Body of pancreas (tissue), 4 donors: ENCODE measurements around the gene TSPY10. TPM values are rescaled to one million over a fixed set of nuclear protein-coding genes. Genes with fewer than 3 reads are reported as not detected.
"Not testable (repeated sequence)": the region's sequence is repeated elsewhere in the genome, so short reads cannot be mapped to it uniquely, and the experiment has no call there.

Experiments
- ATAC-seq: fragments of 150-250 bp; one replicate; pipeline ENCODE4 v1.9.1; 2016
- DNase-seq, 4 donors: peaks; one replicate each; pipeline ENCODE4 v3.0.0-alpha.2; 2019
- H3K27ac ChIP-seq, 4 donors: fragments of 200-600 bp; sonication (generic); 1 replicate in 3 of 4; 2 replicates in 1 of 4; pipeline versions ENCODE4 v1.5.1 to v1.6.1; 2016 to 2019; ENCODE audit warnings: mild to moderate bottlenecking in 1 of 4, mixed read lengths in 1 of 4, moderate library complexity in 1 of 4
- H3K27me3 ChIP-seq, 2 donors: fragments of 200-600 bp; sonication (generic); one replicate each; pipeline ENCODE4 v1.6.0; 2016; ENCODE audit warnings: mild to moderate bottlenecking in 1 of 2
- H3K36me3 ChIP-seq, 2 donors: fragments of 200-600 bp; sonication (generic); replicated peaks in 1 of 2; 2 replicates each; pipeline ENCODE4 v1.5.1; 2016; ENCODE audit warnings: low read depth in 2 of 2; ENCODE audit not compliant: insufficient read depth in 1 of 2
- H3K4me1 ChIP-seq: fragments of 200-600 bp; sonication (generic); one replicate; pipeline ENCODE4 v1.6.0; 2016
- H3K4me3 ChIP-seq, 2 donors: fragments of 200-600 bp; sonication (generic); 1 replicate in 1 of 2; 2 replicates in 1 of 2; pipeline ENCODE4 v1.5.1; 2016 to 2019
- H3K9me3 ChIP-seq, 3 donors: fragments of 200-600 bp; sonication (generic); 1 replicate in 2 of 3; 2 replicates in 1 of 3; pipeline ENCODE4 v1.5.1; 2016
- WGBS, 2 donors: methylation state at CpG; one replicate each; pipeline ENCODE4 v1.1.5; 2017; 5-methylcytosine and 5-hydroxymethylcytosine counted together
- intact Hi-C: fragments of 100-400 bp; cut with DNase I; formaldehyde crosslinking; loops from one replicate; pipeline ENCODE4 v1.15.1; 2023
- total RNA-seq, 2 donors: library from RNA; depleted of rRNA; stranded (reverse); fragments of >200 nt; gene quantifications; one replicate each; pipeline ENCODE4 v1.1.0, GENCODE V29; 2016

Gene TSPY10, protein sequence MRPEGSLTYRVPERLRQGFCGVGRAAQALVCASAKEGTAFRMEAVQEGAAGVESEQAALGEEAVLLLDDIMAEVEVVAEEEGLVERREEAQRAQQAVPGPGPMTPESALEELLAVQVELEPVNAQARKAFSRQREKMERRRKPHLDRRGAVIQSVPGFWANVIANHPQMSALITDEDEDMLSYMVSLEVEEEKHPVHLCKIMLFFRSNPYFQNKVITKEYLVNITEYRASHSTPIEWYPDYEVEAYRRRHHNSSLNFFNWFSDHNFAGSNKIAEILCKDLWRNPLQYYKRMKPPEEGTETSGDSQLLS
- total RNA-seq: not detected

- H3K4me1 ChIP-seq, H3K4me3 ChIP-seq, H3K9me3 ChIP-seq, intact Hi-C loops, H3K36me3 ChIP-seq, H3K27ac ChIP-seq, H3K27me3 ChIP-seq, DNase-seq, ATAC-seq: not testable (repeated sequence)
- no CpG with 5 or more reads among the region's 26 CpGs for WGBS, 2 donors
Observed at GRCh38 chrY:9527580-9527979, at the start of gene TSPY10. Gene TSPY10 (plus strand): TSS chrY:9527880. CDS start chrY:9527926, 46 bp downstream.

GRCh38 chrY:9486967-9487366 is 40.7 kb upstream of the TSPY10 start, which contains the start of gene TSPY9:
Gene TSPY9 (plus strand): TSS chrY:9487267. CDS start chrY:9487313, 46 bp downstream.
- H3K27ac ChIP-seq, DNase-seq, ATAC-seq, H3K27me3 ChIP-seq, H3K9me3 ChIP-seq, H3K36me3 ChIP-seq, H3K4me3 ChIP-seq, intact Hi-C loops, H3K4me1 ChIP-seq: not testable (repeated sequence)
- no CpG with 5 or more reads among the region's 26 CpGs for WGBS, 2 donors

- H3K9me3 ChIP-seq, H3K27me3 ChIP-seq, intact Hi-C loops, H3K4me1 ChIP-seq, H3K4me3 ChIP-seq, H3K36me3 ChIP-seq, DNase-seq, H3K27ac ChIP-seq, ATAC-seq: not testable (repeated sequence)
- 39% methylated on average over 3 of the region's 6 CpGs; no CpG with 5 or more reads in 1 of the 2 donors for WGBS, 2 donors
Observed at GRCh38 chrY:9504396-9504795, 23.3 kb upstream of the TSPY10 start.

GRCh38 chrY:9516287-9516686 is 11.4 kb upstream of the TSPY10 start:
- H3K4me1 ChIP-seq, H3K36me3 ChIP-seq, H3K4me3 ChIP-seq, H3K27ac ChIP-seq, intact Hi-C loops, DNase-seq, ATAC-seq, H3K9me3 ChIP-seq, H3K27me3 ChIP-seq: not testable (repeated sequence)
- WGBS, 2 donors: 67% methylated on average over 7 of the region's 12 CpGs; no CpG with 5 or more reads in 1 of the 2 donors

Other genes starting within 250 kb of the TSPY10 start
- not detected for gene TSPY4, start 190.4 kb upstream of the TSPY10 start, total RNA-seq
- not detected for gene TSPY8, start 170.1 kb upstream of the TSPY10 start, total RNA-seq
- gene TSPY3, start 129.5 kb upstream of the TSPY10 start, total RNA-seq: not detected
- not detected for gene TSPY1, start 60.9 kb upstream of the TSPY10 start, total RNA-seq
- not detected for gene TSPY9, start 40.6 kb upstream of the TSPY10 start, total RNA-seq